Activated CD4-positive, alpha-beta T cell treated with anti-CD3 and anti-CD28 coated beads, Interleukin-2, Interleukin-6, amounts not matched to agents 100 ng/mL and 50 ng/mL, durations not matched to agents 16 hours and 8 hours (primary cell): Measurements from ENCODE around the gene AKAP8L.

Source experiments
- DNase-seq: peaks from one replicate; pipeline ENCODE4 v3.0.0-alpha.2; 2020

AKAP8L gene

GRCh38 chr19:15418579-15419412 lies at the start of gene AKAP8L:
Gene AKAP8L, minus strand, starts transcription at chr19:15418988. Its CDS starts 65 bp downstream, at chr19:15418923.
- peak; percentile 100 for DNase-seq

- DNase-seq, result no peak
These were observed 49.0 kb upstream of the AKAP8L start for GRCh38 chr19:15467734-15468214.

GRCh38 chr19:15466851-15467733 lies 48.3 kb upstream of the AKAP8L start:
- peak; percentile 93 for DNase-seq

- peak; percentile 87 for DNase-seq
These were observed 45.9 kb upstream of the AKAP8L start, which contains the start of gene RASAL3 for GRCh38 chr19:15464394-15465385. Gene RASAL3, minus strand, starts transcription at chr19:15464544. Its CDS starts 186 bp downstream, at chr19:15464358.

- peak; percentile 90 for DNase-seq
These were observed 45.1 kb upstream of the AKAP8L start for GRCh38 chr19:15463861-15464371.

- DNase-seq, result no peak
These were observed 42.9 kb upstream of the AKAP8L start for GRCh38 chr19:15461694-15462093.

- no peak for DNase-seq
These were observed 39.1 kb upstream of the AKAP8L start for GRCh38 chr19:15457701-15458484.

- DNase-seq, result peak; percentile 32
These were observed 38.3 kb upstream of the AKAP8L start for GRCh38 chr19:15456871-15457700.

GRCh38 chr19:15456441-15456840 lies 37.7 kb upstream of the AKAP8L start:
- no peak for DNase-seq

GRCh38 chr19:15455996-15456395 lies 37.2 kb upstream of the AKAP8L start:
- DNase-seq, result no peak

- DNase-seq, result no peak
These were observed 35.4 kb upstream of the AKAP8L start for GRCh38 chr19:15453906-15454860.

GRCh38 chr19:15453091-15453578 lies 34.3 kb upstream of the AKAP8L start:
- DNase-seq, result no peak

GRCh38 chr19:15452111-15453047 lies 33.6 kb upstream of the AKAP8L start:
- DNase-seq, result peak; percentile 28

GRCh38 chr19:15450528-15450890 lies 31.7 kb upstream of the AKAP8L start:
- DNase-seq, result no peak

- peak; percentile 86 for DNase-seq
These were observed 31.1 kb upstream of the AKAP8L start, which contains the start of gene WIZ for GRCh38 chr19:15449620-15450527. Gene WIZ, minus strand, starts transcription at chr19:15449956. Its CDS starts 1,649 bp downstream, at chr19:15448307.
